IMR-90 (cell line): ENCODE measurements around the gene EPAS1. TPM values are rescaled to one million over a fixed set of nuclear protein-coding genes. Genes with fewer than 3 reads are reported as not detected.

Source experiments
- ATAC-seq: fragments of 200-7000 bp; cut with Tn5 transposase; 2 replicates; pipeline ENCODE4 v1.9.1; 2020; ENCODE audit warnings: low read depth, mild to moderate bottlenecking, moderate library complexity
- BruUV-seq: library from RNA; stranded (reverse); fragments of 400-500 nt; replicated peaks from 2 replicates; lab custom pipeline; 2021; lab: Mats Ljungman, UMichigan
- CTCF ChIA-PET: fragments of 300-600 bp; formaldehyde crosslinking; extraction: SDS; loops from one replicate; lab custom pipeline; 2021; ENCODE audit warnings: antibody characterized with exemption; lab: Yijun Ruan, JAX
- POLR2A ChIA-PET: fragments of 300-600 bp; sonication (Branson Sonifier 250); formaldehyde crosslinking; loops from one replicate; lab custom pipeline; 2022; ENCODE audit warnings: antibody characterized with exemption; ENCODE audit not compliant: unreplicated experiment; lab: Charles Lee
- DNase-seq: peaks from one replicate; pipeline ENCODE4 v3.0.0; 2013
- H2AFZ ChIP-seq: replicated peaks from 2 replicates; pipeline ENCODE3; 2013; ENCODE audit warnings: low read length, mild to moderate bottlenecking; ENCODE audit not compliant: poor library complexity
- H2AK5ac ChIP-seq: 2 replicates; pipeline ENCODE4 v1.6.1; 2013; ENCODE audit warnings: low read depth, low read length, inconsistent platforms
- H2AK9ac ChIP-seq: replicated peaks from 2 replicates; pipeline ENCODE3; 2013; ENCODE audit warnings: mild to moderate bottlenecking, low read depth, low read length, moderate library complexity; ENCODE audit not compliant: poor library complexity
- H2BK120ac ChIP-seq: 2 replicates; pipeline ENCODE4 v1.6.1; 2013; ENCODE audit warnings: low read depth, low read length, inconsistent platforms
- H2BK15ac ChIP-seq: 3 replicates; pipeline ENCODE4 v1.6.1; 2013; ENCODE audit warnings: low read depth, low read length, inconsistent platforms
- H2BK20ac ChIP-seq: 2 replicates; pipeline ENCODE4 v1.6.1; 2013; ENCODE audit warnings: low read depth, mild to moderate bottlenecking, inconsistent platforms, low read length, moderate library complexity
- H2BK5ac ChIP-seq: 2 replicates; pipeline ENCODE4 v1.6.1; 2013; ENCODE audit warnings: mild to moderate bottlenecking, low read depth, low read length, inconsistent platforms; ENCODE audit not compliant: poor library complexity, severe bottlenecking
- H3K14ac ChIP-seq: replicated peaks from 2 replicates; pipeline ENCODE4 v1.6.1; 2013; ENCODE audit warnings: low read depth, low read length, inconsistent platforms
- H3K18ac ChIP-seq: 2 replicates; pipeline ENCODE4 v1.6.1; 2013; ENCODE audit warnings: low read depth, low read length, control low read depth
- H3K23ac ChIP-seq: 2 replicates; pipeline ENCODE4 v1.6.1; 2013; ENCODE audit warnings: low read depth, low read length, inconsistent platforms
- H3K27ac ChIP-seq: 2 replicates; pipeline ENCODE4 v1.5.1; 2013; ENCODE audit warnings: mild to moderate bottlenecking, control low read depth, low read length; ENCODE audit not compliant: insufficient read depth
- H3K27me3 ChIP-seq: 2 replicates; pipeline ENCODE4 v1.6.1; 2013; ENCODE audit warnings: low read length; ENCODE audit not compliant: control insufficient read depth, insufficient read depth
- H3K36me3 ChIP-seq: 2 replicates; pipeline ENCODE4 v1.6.1; 2013; ENCODE audit warnings: low read length, mixed read lengths; ENCODE audit not compliant: control insufficient read depth, insufficient read depth
- H3K4ac ChIP-seq: 2 replicates; pipeline ENCODE4 v1.6.1; 2013; ENCODE audit warnings: low read depth, low read length, inconsistent platforms
- H3K4me1 ChIP-seq: 2 replicates; pipeline ENCODE4 v1.6.1; 2013; ENCODE audit warnings: low read length, mixed read lengths; ENCODE audit not compliant: control insufficient read depth, insufficient read depth
- H3K4me2 ChIP-seq: 2 replicates; pipeline ENCODE4 v1.6.1; 2013; ENCODE audit warnings: low read depth, mild to moderate bottlenecking, control low read depth, low read length, moderate library complexity
- H3K4me3 ChIP-seq: 2 replicates; pipeline ENCODE4 v1.5.1; 2013; ENCODE audit warnings: low read depth, mild to moderate bottlenecking, control low read depth, low read length, moderate library complexity; ENCODE audit not compliant: insufficient read depth
- H3K56ac ChIP-seq: 2 replicates; pipeline ENCODE4 v1.6.1; 2013; ENCODE audit warnings: low read length, inconsistent platforms; ENCODE audit not compliant: insufficient read depth; ENCODE audit errors: extremely low read depth
- H3K79me1 ChIP-seq, 2 experiments: 2 replicates each; pipeline ENCODE4 v1.6.1; 2013; ENCODE audit warnings: low read length in 2 of 2, inconsistent platforms in 1 of 2, low read depth in 1 of 2
- H3K9ac ChIP-seq: 2 replicates; pipeline ENCODE4 v1.6.1; 2013; ENCODE audit warnings: low read depth, low read length, control low read depth
- H3K9me1 ChIP-seq: 2 replicates; pipeline ENCODE4 v1.6.1; 2013; ENCODE audit warnings: low read length, inconsistent platforms; ENCODE audit not compliant: insufficient read depth
- H3K9me3 ChIP-seq: 2 replicates; pipeline ENCODE4 v1.6.1; 2013; ENCODE audit warnings: low read length; ENCODE audit not compliant: control insufficient read depth, insufficient read depth
- H4K20me1 ChIP-seq: 2 replicates; pipeline ENCODE4 v1.6.1; 2013; ENCODE audit warnings: low read length, inconsistent platforms; ENCODE audit not compliant: insufficient read depth
- H4K5ac ChIP-seq: 2 replicates; pipeline ENCODE4 v1.6.1; 2013; ENCODE audit warnings: mild to moderate bottlenecking, low read depth, low read length, control low read depth
- H4K8ac ChIP-seq, 2 experiments: 2 replicates each; pipeline ENCODE4 v1.6.1; 2013; ENCODE audit warnings: low read depth in 2 of 2, low read length in 2 of 2, control low read depth in 1 of 2, inconsistent platforms in 1 of 2
- H4K91ac ChIP-seq: 2 replicates; pipeline ENCODE4 v1.6.1; 2013; ENCODE audit warnings: low read depth, low read length, inconsistent platforms; ENCODE audit not compliant: insufficient read depth
- BHLHE40 ChIP-seq: fragments of 150-350 bp; IDR thresholded peaks from 2 replicates; pipeline ENCODE4 v1.6.1; 2016; ENCODE audit warnings: mild to moderate bottlenecking, low read depth, low read length
- CEBPB ChIP-seq: IDR thresholded peaks from 2 replicates; pipeline ENCODE4 v1.6.1; 2012; ENCODE audit warnings: low read depth, low read length, improper control_type of control experiment
- CHD1 ChIP-seq: IDR thresholded peaks from 2 replicates; pipeline ENCODE4 v1.6.1; 2012; ENCODE audit warnings: low read depth, low read length, improper control_type of control experiment
- CTCF ChIP-seq: conservative IDR thresholded peaks from 2 replicates; pipeline ENCODE4 v1.5.1; 2012; ENCODE audit warnings: mild to moderate bottlenecking, low read depth, low read length, improper control_type of control experiment
- FOS ChIP-seq: fragments of 150-350 bp; IDR thresholded peaks from 2 replicates; pipeline ENCODE4 v1.6.1; 2016; ENCODE audit warnings: low read depth, low read length
- MAFK ChIP-seq: IDR thresholded peaks from 2 replicates; pipeline ENCODE4 v1.6.1; 2012; ENCODE audit warnings: low read depth, low read length, improper control_type of control experiment
- MAZ ChIP-seq: IDR thresholded peaks from 2 replicates; pipeline ENCODE4 v1.6.1; 2012; ENCODE audit warnings: low read depth, mild to moderate bottlenecking, low read length, improper control_type of control experiment, moderate library complexity, borderline replicate concordance
- MXI1 ChIP-seq: IDR thresholded peaks from 2 replicates; pipeline ENCODE4 v1.6.1; 2012; ENCODE audit warnings: low read depth, mild to moderate bottlenecking, low read length, moderate library complexity, borderline replicate concordance
- NFE2L2 ChIP-seq: fragments of 150-350 bp; IDR thresholded peaks from 2 replicates; pipeline ENCODE4 v1.6.1; 2016; ENCODE audit warnings: low read depth, mild to moderate bottlenecking, low read length
- RAD21 ChIP-seq: IDR thresholded peaks from 2 replicates; pipeline ENCODE4 v1.6.1; 2012; ENCODE audit warnings: low read length, improper control_type of control experiment
- RCOR1 ChIP-seq: IDR thresholded peaks from 2 replicates; pipeline ENCODE4 v1.6.1; 2012; ENCODE audit warnings: mild to moderate bottlenecking, low read length, improper control_type of control experiment; ENCODE audit not compliant: insufficient replicate concordance
- RFX5 ChIP-seq: IDR thresholded peaks from 2 replicates; pipeline ENCODE4 v1.8.0; 2012; ENCODE audit warnings: low read depth, mild to moderate bottlenecking, low read length, moderate library complexity
- USF2 ChIP-seq: fragments of 150-350 bp; IDR thresholded peaks from 2 replicates; pipeline ENCODE4 v1.6.1; 2017; ENCODE audit warnings: mild to moderate bottlenecking, antibody characterized with exemption, low read length, low read depth
- WGBS, 2 experiments: methylation state at CpG; one replicate each; pipeline versions ENCODE4 v1.1.5 to v1.1.7; 2013; ENCODE audit warnings: missing lambda C conversion rate in 2 of 2; ENCODE audit not compliant: insufficient read length in 1 of 2; ENCODE audit errors: extremely low coverage in 2 of 2; 5-methylcytosine and 5-hydroxymethylcytosine counted together
- dilution Hi-C: fragments of 300-500 bp; cut with HindIII; formaldehyde crosslinking; loops from one replicate; pipeline ENCODE4 v1.14.3; 2018; ENCODE audit warnings: low sequenced_read_pairs; ENCODE audit not compliant: unreplicated experiment
- in situ Hi-C: fragments of 300-500 bp; cut with MboI; formaldehyde crosslinking; loops from 3 replicates; pipeline ENCODE4 v1.14.3; 2019; ENCODE audit warnings: low sequenced_read_pairs, inconsistent platforms, mixed read lengths
- intact Hi-C: fragments of 100-400 bp; cut with micrococcal nuclease; formaldehyde crosslinking; loops from 2 replicates; pipeline ENCODE4 v1.10.0; 2022
- polyA plus RNA-seq, 3 experiments: library from polyadenylated mRNA; depleted of rRNA; stranded (reverse); fragments of >200 nt; gene quantifications; 2 replicates each; pipeline ENCODE4 v1.2.3, GENCODE V29; 2012; ENCODE audit warnings: low replicate concordance in 1 of 3
- total RNA-seq: library from RNA; depleted of rRNA; stranded (reverse); fragments of >200 nt; gene quantifications from 2 replicates; pipeline ENCODE4 v1.2.3, GENCODE V29; 2012

Gene EPAS1
- total and polyA plus RNA-seq, 2 of the 4 experiments (the other 2 are of a cell fraction), result 40.7 to 120 TPM

GRCh38 chr2:46310446-46310845 lies 13.2 kb downstream of the EPAS1 start:
- dilution Hi-C loops (no loop called here), in situ Hi-C loops (loop anchor here (25.0 kb wide), 1 partner anchor 673 kb away; no protein-coding TSS in a partner anchor)
- CTCF ChIA-PET, result interaction anchor here (1.0 kb wide), 1 partner anchor 8 kb away, joined by 3 read pairs; no protein-coding TSS in a partner anchor

More at GRCh38 chr2:46310446-46310845, 13.2 kb downstream of the EPAS1 start:
- Histone ChIP-seq H3K9me1 (peaks cover 61% of the 10 kb centered on the region), H3K4me2 (no peak overlapping the region), H3K14ac (no peak overlapping the region), H2AFZ (no peak overlapping the region), H2BK120ac (no peak overlapping the region), H3K18ac (no peak overlapping the region), H3K27me3 (no peaks in the 10 kb centered on the region), H2AK9ac (no peak overlapping the region), H3K36me3 (peaks cover 14% of the 10 kb centered on the region), H3K4ac (no peak overlapping the region), H4K91ac (no peak overlapping the region), H3K4me3 (no peak overlapping the region), H3K9me3 (no peaks in the 10 kb centered on the region), H4K5ac (no peak overlapping the region), H2AK5ac (peak overlapping the region; percentile 10; the same call in 1 of the 2 replicates), H3K56ac (no peak overlapping the region), H4K8ac (no peak overlapping the region), H4K20me1 (peaks cover 98% of the 10 kb centered on the region), H3K4me1 (peaks cover 43% of the 10 kb centered on the region), H3K23ac (no peak overlapping the region), H3K79me1 (peaks cover 24 to 95% of the 10 kb centered on the region in 2 experiments), H2BK5ac (peak overlapping the region; percentile 20), H3K27ac (no peak overlapping the region), H2BK20ac (no peak overlapping the region), H3K9ac (no peak overlapping the region), H2BK15ac (peak overlapping the region; percentile 10; the same call in 1 of the 3 replicates)
- BruUV-seq, result no TSS peak
- no CpG with 5 or more reads among the region's 5 CpGs for WGBS, 2 experiments
- ATAC-seq, result no peak
- no peak for TF ChIP-seq RAD21
- no peak for TF ChIP-seq FOS
- TF ChIP-seq MXI1, result no peak
- TF ChIP-seq MAZ, result no peak
- TF ChIP-seq BHLHE40, result no peak
- TF ChIP-seq MAFK, result no peak
- no peak for TF ChIP-seq USF2
- TF ChIP-seq RFX5, result no peak
- TF ChIP-seq RCOR1, result no peak
- no peak for TF ChIP-seq CTCF
- TF ChIP-seq CEBPB, result no peak
- no peak for TF ChIP-seq NFE2L2
- TF ChIP-seq CHD1, result no peak
- intact Hi-C loops, result no loop called here
- POLR2A ChIA-PET, result no interaction called here
- DNase-seq, result no peak
